Fibroblast of lung (primary cell): ENCODE data around the gene POLR2C.

Source experiments
- CTCF ChIP-seq, 2 donors: IDR thresholded peaks in 1 of 2; conservative IDR thresholded peaks in 1 of 2; 1 replicate in 1 of 2; 2 replicates in 1 of 2; pipeline ENCODE4 v1.5.1; 2011 to 2012; ENCODE audit warnings: low read length in 2 of 2, control low read depth in 1 of 2, inconsistent platforms in 1 of 2, low read depth in 1 of 2, mild to moderate bottlenecking in 1 of 2
- EZH2 ChIP-seq: IDR thresholded peaks from 2 replicates; pipeline ENCODE4 v1.5.1; 2012; ENCODE audit warnings: low read length, control low read depth, mild to moderate bottlenecking; ENCODE audit errors: missing control alignments

- no peak for TF ChIP-seq CTCF (conservative IDR thresholded peaks at IDR 0.05 in 1 of 2, IDR thresholded peaks at IDR 0.05 in 1 of 2; ENCODE audit: low read depth in 1 of 2, low read length in 2 of 2)
- no peak for TF ChIP-seq EZH2
Observed at GRCh38 chr16:57485916-57486857, 23.7 kb downstream of the POLR2C start, which contains the start of gene DOK4.
